Measurements from ENCODE around the gene PRKACB. TPM values are rescaled to one million over a fixed set of nuclear protein-coding genes. Genes with fewer than 3 reads are reported as not detected.

Gene PRKACB
- polyA plus RNA-seq, 2 of the 4 experiments (the other 2 are of a cell fraction), result 10.9 to 17.9 TPM

- Histone ChIP-seq H3K4me1 (peaks cover 2% of the 10 kb centered on the region), H3K27ac (no peak overlapping the region), H3K4me2 (no peak overlapping the region), H3K4me3 (no peak overlapping the region), H3K9me3 (no peaks in the 10 kb centered on the region)
- DNase-seq (ENCODE audit: low read depth in 1 of 2, low spot score in 1 of 2), result no peak
- ATAC-seq, result no peak
- POLR2A ChIA-PET, result no interaction called here
- CTCF ChIA-PET, result no interaction called here
- no peak for TF ChIP-seq NFE2L2 (conservative IDR thresholded peaks at IDR 0.05; ENCODE audit: low read length)
- no peak for TF ChIP-seq BHLHE40 (IDR thresholded peaks at IDR 0.05; ENCODE audit: low read depth, low read length)
- no peak for TF ChIP-seq RARB (CRISPR knock-in tag; IDR thresholded peaks at IDR 0.05)
- TF ChIP-seq BCL3 (IDR thresholded peaks at IDR 0.05), result no peak
- TF ChIP-seq KDM1A (IDR thresholded peaks at IDR 0.05; ENCODE audit: low read depth), result no peak
- no peak for TF ChIP-seq EHF (CRISPR knock-in tag; IDR thresholded peaks at IDR 0.05)
- WGBS (ENCODE audit: missing lambda C conversion rate), result 88% methylated on average over 3 of the region's 3 CpGs
- no peak for FAIRE-seq
Measured at GRCh38 chr1:84108900-84109578, 35.0 kb upstream of the PRKACB start.

GRCh38 chr1:84110629-84111028 is 33.4 kb upstream of the PRKACB start:
- H3K4me3 ChIP-seq, result no peak overlapping the region
- CTCF ChIA-PET, result no interaction called here
- no peaks in the 10 kb centered on the region for H3K4me1 ChIP-seq
- ATAC-seq (no peak), FAIRE-seq (no peak), DNase-seq (ENCODE audit: low read depth in 1 of 2, low spot score in 1 of 2) (no peak)
- H3K4me2 ChIP-seq, result no peak overlapping the region
- no peaks in the 10 kb centered on the region for H3K9me3 ChIP-seq
- WGBS (ENCODE audit: missing lambda C conversion rate), result 93% methylated on average over 1 of the region's 1 CpG
- POLR2A ChIA-PET, result no interaction called here
- TF ChIP-seq BCL3 (IDR thresholded peaks at IDR 0.05) (no peak), TP53 (CRISPR knock-in tag; IDR thresholded peaks at IDR 0.05) (no peak), NR3C1 (IDR thresholded peaks at IDR 0.05) (no peak), CHD4 (IDR thresholded peaks at IDR 0.05; ENCODE audit: borderline replicate concordance) (no peak)
- no peak overlapping the region for H3K27ac ChIP-seq

- H3K9me3 ChIP-seq, result no peaks in the 10 kb centered on the region
- H3K4me2 ChIP-seq, result no peak overlapping the region
- DNase-seq (ENCODE audit: low read depth in 1 of 2, low spot score in 1 of 2) (no peak), FAIRE-seq (no peak), ATAC-seq (no peak)
- H3K4me3 ChIP-seq, result no peak overlapping the region
- no peak for TF ChIP-seq RAD21 (conservative IDR thresholded peaks at IDR 0.05 in 1 of 2, IDR thresholded peaks at IDR 0.05 in 1 of 2)
- no peak for TF ChIP-seq HDAC2 (IDR thresholded peaks at IDR 0.05)
- TF ChIP-seq EHF (CRISPR knock-in tag; IDR thresholded peaks at IDR 0.05), result no peak
- no peak for TF ChIP-seq CBX2 (IDR thresholded peaks at IDR 0.05; ENCODE audit: borderline replicate concordance, low read depth)
- TF ChIP-seq JUN (IDR thresholded peaks at IDR 0.05), result no peak
- no peak for TF ChIP-seq ELK1 (IDR thresholded peaks at IDR 0.05; ENCODE audit: low read depth, low read length)
- POLR2A ChIA-PET, result interaction anchor here (0.7 kb wide), 1 partner anchor 314 kb away, joined by 6 read pairs; no protein-coding TSS in a partner anchor
- CTCF ChIA-PET, result interaction anchor here (1.3 kb wide), 1 partner anchor 655 kb away, joined by 3 read pairs; no protein-coding TSS in a partner anchor
- H3K4me1 ChIP-seq, result no peaks in the 10 kb centered on the region
- WGBS (ENCODE audit: missing lambda C conversion rate), result 74% methylated on average over 2 of the region's 2 CpGs
- no peak overlapping the region for H3K27ac ChIP-seq
Measured at GRCh38 chr1:84116558-84116957, 27.5 kb upstream of the PRKACB start.

GRCh38 chr1:84117868-84118267 is 26.2 kb upstream of the PRKACB start:
- 100% methylated on average over 1 of the region's 1 CpG for WGBS (ENCODE audit: missing lambda C conversion rate)
- no peak overlapping the region for H3K4me2 ChIP-seq
- CTCF ChIA-PET, result no interaction called here
- FAIRE-seq, result no peak
- no peaks in the 10 kb centered on the region for H3K4me1 ChIP-seq
- ATAC-seq, result no peak
- no peak overlapping the region for H3K27ac ChIP-seq
- H3K9me3 ChIP-seq, result no peaks in the 10 kb centered on the region
- DNase-seq (ENCODE audit: low read depth in 1 of 2, low spot score in 1 of 2), result no peak
- POLR2A ChIA-PET, result no interaction called here
- no peak overlapping the region for H3K4me3 ChIP-seq
- no peak for TF ChIP-seq CBX2 (IDR thresholded peaks at IDR 0.05; ENCODE audit: borderline replicate concordance, low read depth)
- TF ChIP-seq HOXB5 (CRISPR knock-in tag; IDR thresholded peaks at IDR 0.05), result no peak
- TF ChIP-seq PHF8 (IDR thresholded peaks at IDR 0.05; ENCODE audit: borderline replicate concordance, low read depth), result no peak
- TF ChIP-seq BCL3 (IDR thresholded peaks at IDR 0.05), result no peak
- no peak for TF ChIP-seq EHF (CRISPR knock-in tag; IDR thresholded peaks at IDR 0.05)
- no peak for TF ChIP-seq KDM5A (IDR thresholded peaks at IDR 0.05)
- no peak for TF ChIP-seq MAX (IDR thresholded peaks at IDR 0.05)
- TF ChIP-seq POLR2AphosphoS2 (conservative IDR thresholded peaks at IDR 0.05; ENCODE audit: low read length), result no peak
- TF ChIP-seq TP53 (CRISPR knock-in tag; IDR thresholded peaks at IDR 0.05), result no peak
- TF ChIP-seq HOXA7 (CRISPR knock-in tag; IDR thresholded peaks at IDR 0.05), result no peak
- no peak for TF ChIP-seq PBX3 (IDR thresholded peaks at IDR 0.05)
- TF ChIP-seq NPAS2 (CRISPR knock-in tag; IDR thresholded peaks at IDR 0.05; ENCODE audit: borderline replicate concordance), result no peak
- no peak for TF ChIP-seq CEBPB (IDR thresholded peaks at IDR 0.05)
- TF ChIP-seq CHD4 (IDR thresholded peaks at IDR 0.05; ENCODE audit: borderline replicate concordance), result no peak

Measured in A549 (cell line).